Activated CD8-positive, alpha-beta memory T cell treated with anti-CD3 and anti-CD28 coated beads, Interleukin-2, amount 50 U/mL, for 1 hour (primary cell): ENCODE data around the gene RNF135.
"Not testable (repeated sequence)": the region's sequence is repeated elsewhere in the genome, so short reads cannot be mapped to it uniquely, and the experiment has no call there.

ENCODE experiments used
- DNase-seq: peaks from one replicate; pipeline ENCODE4 v3.0.0-alpha.2; 2020; ENCODE audit errors: extremely low read depth

RNF135 gene

GRCh38 chr17:30970831-30971567 lies at the start of gene RNF135:
TSS of gene RNF135 (plus strand) at chr17:30971039. CDS start at chr17:30971074, 35 bp downstream.
- DNase-seq: no peak

- no peak for DNase-seq
Measured at GRCh38 chr17:30921544-30922196, 49.2 kb upstream of the RNF135 start, which contains the start of gene ADAP2. TSS of gene ADAP2 (plus strand) at chr17:30921945. CDS start at chr17:30922015, 70 bp downstream.

- DNase-seq: no peak
Measured at GRCh38 chr17:30922235-30923030, 48.4 kb upstream of the RNF135 start.

GRCh38 chr17:30924341-30924740 lies 46.5 kb upstream of the RNF135 start:
- no peak for DNase-seq

GRCh38 chr17:30926516-30926915 lies 44.3 kb upstream of the RNF135 start:
- DNase-seq: no peak

GRCh38 chr17:30927756-30928155 lies 43.1 kb upstream of the RNF135 start:
- no peak for DNase-seq

GRCh38 chr17:30928584-30928983 lies 42.3 kb upstream of the RNF135 start:
- DNase-seq: no peak

- DNase-seq: no peak
Measured at GRCh38 chr17:30929081-30929633, 41.7 kb upstream of the RNF135 start.

GRCh38 chr17:30929861-30930260 lies 41.0 kb upstream of the RNF135 start:
- DNase-seq: not testable (repeated sequence)

GRCh38 chr17:30930495-30930894 lies 40.3 kb upstream of the RNF135 start:
- DNase-seq: no peak

- not testable (repeated sequence) for DNase-seq
Measured at GRCh38 chr17:30931582-30931981, 39.3 kb upstream of the RNF135 start.

- no peak for DNase-seq
Measured at GRCh38 chr17:30933966-30934365, 36.9 kb upstream of the RNF135 start.

- no peak for DNase-seq
Measured at GRCh38 chr17:30939051-30939689, 31.7 kb upstream of the RNF135 start.

- no peak for DNase-seq
Measured at GRCh38 chr17:30942308-30943079, 28.3 kb upstream of the RNF135 start.

- DNase-seq: no peak
Measured at GRCh38 chr17:30947796-30948195, 23.0 kb upstream of the RNF135 start.

GRCh38 chr17:30950189-30950588 lies 20.6 kb upstream of the RNF135 start:
- no peak for DNase-seq

GRCh38 chr17:30950669-30951399 lies 20.0 kb upstream of the RNF135 start:
- DNase-seq: no peak

GRCh38 chr17:30952638-30953393 lies 18.0 kb upstream of the RNF135 start:
- no peak for DNase-seq

GRCh38 chr17:30954046-30954830 lies 16.6 kb upstream of the RNF135 start:
- no peak for DNase-seq
